Kidney epithelial cell (primary cell): ENCODE results near the gene PNPLA3. TPM values are rescaled to one million over a fixed set of nuclear protein-coding genes. Genes with fewer than 3 reads are reported as not detected.

ENCODE experiments used
- DNase-seq: peaks from one replicate; pipeline ENCODE4 v3.0.0-alpha.2; 2010; ENCODE audit warnings: low read depth
- H3K27me3 ChIP-seq: 2 replicates; pipeline ENCODE4 v1.6.0; 2011; ENCODE audit warnings: low read length; ENCODE audit not compliant: control insufficient read depth, insufficient read depth
- H3K36me3 ChIP-seq: 2 replicates; pipeline ENCODE4 v1.5.1; 2011; ENCODE audit warnings: low read length; ENCODE audit not compliant: control insufficient read depth, insufficient read depth
- H3K4me3 ChIP-seq: 2 replicates; pipeline ENCODE4 v1.5.1; 2011; ENCODE audit warnings: low read depth, mild to moderate bottlenecking, control low read depth, low read length
- total RNA-seq: library from RNA; depleted of rRNA; stranded (reverse); fragments of >200 nt; gene quantifications from 2 replicates; pipeline ENCODE4 v1.2.3, GENCODE V29; 2015
- TF ChIP-seq, protein P1 (sequence below): IDR thresholded peaks from 2 replicates; pipeline ENCODE4 v1.5.1; 2011; ENCODE audit warnings: mild to moderate bottlenecking, moderate library complexity, low read length, control low read depth, inconsistent platforms; ENCODE audit not compliant: insufficient read depth, poor library complexity, severe bottlenecking

The PNPLA3 gene
- total RNA-seq, 1 donor from 2014 or later, result 5.2 TPM

DNA sequence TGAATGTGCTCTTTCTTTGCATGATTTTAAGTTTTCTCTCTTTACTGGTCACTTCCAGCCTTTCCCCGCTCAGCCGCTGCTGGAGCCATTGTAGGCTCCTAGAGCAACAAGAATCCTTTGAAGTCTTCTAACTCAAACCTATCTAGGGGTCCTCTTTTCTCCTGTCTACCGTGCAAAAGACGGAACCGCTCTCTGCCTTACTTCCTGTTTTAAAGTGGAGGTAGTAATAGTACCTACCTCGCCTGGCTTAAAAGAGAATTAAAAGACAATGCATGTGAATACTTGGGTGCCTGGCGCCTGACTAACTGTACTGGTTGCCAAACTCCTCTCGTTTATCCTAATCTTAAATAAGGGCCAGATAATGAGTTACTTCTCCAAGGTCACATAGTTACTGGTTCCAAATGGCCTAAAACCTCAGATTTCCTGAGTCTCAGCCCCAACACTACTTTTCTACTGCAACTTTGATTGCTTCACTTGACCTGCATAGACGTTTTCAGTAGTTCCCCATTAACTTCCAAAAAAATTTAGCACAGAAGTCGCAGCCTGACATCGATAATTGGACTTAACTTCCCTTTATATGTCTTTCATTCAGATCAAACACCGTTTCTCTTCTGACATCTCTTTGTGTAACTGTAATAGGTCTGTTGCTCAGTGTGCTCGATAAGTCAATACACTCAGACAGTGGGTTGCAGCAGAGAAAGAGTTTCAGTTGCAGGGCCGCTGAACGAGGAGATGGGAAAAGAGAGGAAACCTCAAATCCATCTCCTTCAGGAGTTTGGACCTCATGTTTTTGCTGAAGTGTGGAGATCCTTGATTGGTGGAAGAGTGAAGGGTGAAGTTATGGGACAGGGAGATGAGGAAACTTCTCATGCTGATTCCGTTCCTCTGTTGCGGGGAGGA lies 32.5 kb downstream of the PNPLA3 start:
- peak overlapping the region; percentile 99 for H3K4me3 ChIP-seq
- H3K36me3 ChIP-seq, result no peaks in the 10 kb centered on the region
- TF ChIP-seq, protein P1, sequence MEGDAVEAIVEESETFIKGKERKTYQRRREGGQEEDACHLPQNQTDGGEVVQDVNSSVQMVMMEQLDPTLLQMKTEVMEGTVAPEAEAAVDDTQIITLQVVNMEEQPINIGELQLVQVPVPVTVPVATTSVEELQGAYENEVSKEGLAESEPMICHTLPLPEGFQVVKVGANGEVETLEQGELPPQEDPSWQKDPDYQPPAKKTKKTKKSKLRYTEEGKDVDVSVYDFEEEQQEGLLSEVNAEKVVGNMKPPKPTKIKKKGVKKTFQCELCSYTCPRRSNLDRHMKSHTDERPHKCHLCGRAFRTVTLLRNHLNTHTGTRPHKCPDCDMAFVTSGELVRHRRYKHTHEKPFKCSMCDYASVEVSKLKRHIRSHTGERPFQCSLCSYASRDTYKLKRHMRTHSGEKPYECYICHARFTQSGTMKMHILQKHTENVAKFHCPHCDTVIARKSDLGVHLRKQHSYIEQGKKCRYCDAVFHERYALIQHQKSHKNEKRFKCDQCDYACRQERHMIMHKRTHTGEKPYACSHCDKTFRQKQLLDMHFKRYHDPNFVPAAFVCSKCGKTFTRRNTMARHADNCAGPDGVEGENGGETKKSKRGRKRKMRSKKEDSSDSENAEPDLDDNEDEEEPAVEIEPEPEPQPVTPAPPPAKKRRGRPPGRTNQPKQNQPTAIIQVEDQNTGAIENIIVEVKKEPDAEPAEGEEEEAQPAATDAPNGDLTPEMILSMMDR, result no peak
- DNase-seq, result no peak
- no peaks in the 10 kb centered on the region for H3K27me3 ChIP-seq

DNA sequence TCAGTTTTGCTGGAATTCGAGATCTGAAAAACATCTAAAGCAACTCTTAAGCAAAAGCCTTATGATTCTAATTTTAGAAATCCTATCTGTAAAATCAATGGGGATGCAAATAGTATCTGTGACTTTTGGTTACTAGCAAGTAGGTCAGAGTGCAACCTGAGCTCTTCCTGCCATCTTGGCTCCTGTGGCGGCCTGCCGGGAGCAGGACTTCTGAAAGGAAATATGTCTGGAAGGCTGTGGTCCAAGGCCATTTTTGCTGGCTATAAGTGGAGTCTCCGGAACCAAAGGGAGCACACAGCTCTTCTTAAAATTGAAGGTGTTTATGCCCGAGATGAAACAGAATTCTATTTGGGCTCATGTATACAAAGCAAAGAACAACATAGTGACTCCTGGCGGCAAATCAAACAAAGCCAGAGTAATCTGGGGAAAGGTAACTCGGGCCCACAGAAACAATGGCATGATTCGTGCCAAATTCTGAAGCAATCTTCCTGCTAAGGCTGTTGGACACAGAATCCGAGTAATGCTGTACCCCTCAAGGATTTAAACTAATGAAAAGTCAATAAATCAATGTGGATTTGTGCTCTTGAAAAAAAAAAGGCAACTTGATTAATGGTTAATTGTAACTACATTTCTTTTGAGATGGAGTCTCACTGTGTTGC lies 33.3 kb downstream of the PNPLA3 start:
- Histone ChIP-seq H3K36me3 (no peaks in the 10 kb centered on the region), H3K4me3 (no peak overlapping the region), H3K27me3 (no peaks in the 10 kb centered on the region)
- DNase-seq, result no peak
- TF ChIP-seq, protein P1, result no peak

DNA sequence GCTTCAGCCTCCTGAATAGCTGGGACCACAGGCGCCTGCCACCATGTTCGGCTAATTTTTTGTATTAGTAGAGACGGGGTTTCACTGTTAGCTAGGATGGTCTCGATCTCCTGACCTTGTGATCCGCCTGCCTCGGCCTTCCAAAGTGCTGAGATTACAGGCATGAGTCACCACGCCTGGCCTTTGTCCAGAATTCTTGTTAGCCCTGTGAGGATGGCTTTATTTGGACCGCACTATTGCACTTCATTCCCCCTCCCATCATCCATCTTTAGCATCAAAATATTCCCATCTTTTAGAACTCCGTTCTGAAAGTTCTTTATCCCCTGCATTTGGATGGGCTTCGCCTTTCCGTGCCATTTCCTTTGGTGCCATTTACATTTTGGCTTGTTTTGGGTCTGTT lies 34.3 kb downstream of the PNPLA3 start:
- Histone ChIP-seq H3K4me3 (no peak overlapping the region), H3K27me3 (no peaks in the 10 kb centered on the region), H3K36me3 (no peaks in the 10 kb centered on the region)
- DNase-seq, result no peak
- TF ChIP-seq, protein P1, result no peak

DNA sequence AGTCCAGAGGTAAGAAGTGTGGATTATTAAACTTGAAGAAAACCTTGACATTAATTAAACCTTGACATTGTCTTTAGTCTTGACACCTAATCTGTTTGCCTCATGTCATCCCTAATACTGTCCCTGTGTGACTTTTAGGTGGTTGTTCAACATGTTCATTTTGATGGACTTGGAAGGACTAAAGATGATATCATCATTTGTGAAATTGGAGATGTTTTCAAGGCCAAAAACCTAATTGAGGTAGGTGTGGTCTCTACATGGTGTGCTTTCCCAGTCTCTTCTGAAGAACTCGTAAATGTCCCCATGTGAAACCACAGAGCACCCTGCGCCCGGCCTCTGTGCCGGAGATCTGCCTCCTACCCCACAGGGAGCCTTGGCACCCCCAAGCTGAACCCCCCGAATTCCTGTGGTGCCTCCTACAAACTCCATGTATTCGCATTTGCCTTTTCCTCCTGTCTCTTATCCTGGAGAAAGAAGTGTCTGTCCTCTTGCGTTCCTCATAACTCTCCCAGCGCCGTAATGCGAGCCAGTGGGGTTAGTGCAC lies 40.8 kb downstream of the PNPLA3 start:
- no peak for DNase-seq
- Histone ChIP-seq H3K27me3 (no peaks in the 10 kb centered on the region), H3K4me3 (no peak overlapping the region), H3K36me3 (peaks cover 1% of the 10 kb centered on the region)
- TF ChIP-seq, protein P1, result no peak

DNA sequence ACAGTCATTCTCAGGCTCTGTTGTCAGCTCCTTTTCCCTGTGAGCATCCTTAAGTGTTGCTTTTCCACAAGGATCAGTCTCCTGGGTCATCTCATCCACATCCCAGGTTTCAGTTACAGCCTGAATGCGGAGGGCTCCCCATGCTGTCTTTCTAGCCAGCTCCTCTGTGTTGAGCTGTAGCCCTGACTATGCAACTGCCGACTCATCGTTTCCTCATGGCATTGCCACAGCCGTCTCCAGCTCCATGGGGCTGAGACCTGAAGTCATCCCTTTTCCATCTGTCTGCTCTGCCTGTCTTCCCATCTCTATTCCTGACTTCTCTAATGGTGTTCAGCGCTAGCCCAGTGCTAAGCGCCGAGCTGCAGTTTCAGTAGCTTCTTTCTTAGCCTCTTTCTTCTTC lies 43.5 kb downstream of the PNPLA3 start:
- H3K27me3 ChIP-seq, result no peaks in the 10 kb centered on the region
- DNase-seq, result no peak
- TF ChIP-seq, protein P1, result no peak
- peaks cover 1% of the 10 kb centered on the region for H3K36me3 ChIP-seq
- H3K4me3 ChIP-seq, result no peak overlapping the region
